Kidney epithelial cell (primary cell): ENCODE results near the gene BCAS3. TPM values are rescaled to one million over a fixed set of nuclear protein-coding genes. Genes with fewer than 3 reads are reported as not detected.

ENCODE experiments used
- DNase-seq: peaks from one replicate; pipeline ENCODE4 v3.0.0-alpha.2; 2010; ENCODE audit warnings: low read depth
- H3K27me3 ChIP-seq: 2 replicates; pipeline ENCODE4 v1.6.0; 2011; ENCODE audit warnings: low read length; ENCODE audit not compliant: control insufficient read depth, insufficient read depth
- H3K36me3 ChIP-seq: 2 replicates; pipeline ENCODE4 v1.5.1; 2011; ENCODE audit warnings: low read length; ENCODE audit not compliant: control insufficient read depth, insufficient read depth
- H3K4me3 ChIP-seq: 2 replicates; pipeline ENCODE4 v1.5.1; 2011; ENCODE audit warnings: low read depth, mild to moderate bottlenecking, control low read depth, low read length
- total RNA-seq: library from RNA; depleted of rRNA; stranded (reverse); fragments of >200 nt; gene quantifications from 2 replicates; pipeline ENCODE4 v1.2.3, GENCODE V29; 2015
- TF ChIP-seq, protein P1 (sequence below): IDR thresholded peaks from 2 replicates; pipeline ENCODE4 v1.5.1; 2011; ENCODE audit warnings: mild to moderate bottlenecking, moderate library complexity, low read length, control low read depth, inconsistent platforms; ENCODE audit not compliant: insufficient read depth, poor library complexity, severe bottlenecking

BCAS3 gene
- total RNA-seq, 1 donor from 2014 or later: 26.7 TPM

DNA sequence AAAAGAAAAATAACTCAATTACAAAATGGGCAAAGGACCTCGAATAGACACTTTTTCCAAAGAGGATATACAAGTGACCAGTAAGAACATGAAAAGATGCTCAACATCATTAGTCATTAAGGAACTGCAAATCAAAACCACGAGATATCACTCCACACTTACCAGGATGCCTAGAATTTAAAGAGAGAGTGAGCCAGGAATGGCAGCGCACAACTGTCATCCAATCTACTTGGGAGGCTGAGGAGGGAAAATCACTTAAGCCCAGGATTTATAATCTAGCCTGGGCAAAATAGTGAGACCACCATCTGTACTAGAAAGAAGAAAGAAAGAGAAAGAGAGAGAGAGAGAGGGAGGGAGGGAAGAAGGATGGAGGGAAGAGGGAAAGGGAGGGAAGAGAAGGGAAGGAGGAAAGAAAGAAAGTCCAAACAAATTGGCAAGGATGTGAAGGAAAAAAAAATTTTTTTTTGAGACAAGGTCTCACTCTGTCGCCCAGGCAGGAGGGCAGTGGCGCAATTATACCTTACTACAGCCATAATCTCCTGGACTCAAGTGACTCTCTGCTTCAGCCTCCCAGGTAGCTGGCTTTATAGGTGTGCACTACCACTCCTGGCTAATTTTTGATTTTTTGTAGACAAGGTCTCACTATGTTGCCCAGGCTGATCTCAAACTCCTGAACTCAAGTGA, 744.6 kb downstream of the BCAS3 start:
- TF ChIP-seq, protein P1, sequence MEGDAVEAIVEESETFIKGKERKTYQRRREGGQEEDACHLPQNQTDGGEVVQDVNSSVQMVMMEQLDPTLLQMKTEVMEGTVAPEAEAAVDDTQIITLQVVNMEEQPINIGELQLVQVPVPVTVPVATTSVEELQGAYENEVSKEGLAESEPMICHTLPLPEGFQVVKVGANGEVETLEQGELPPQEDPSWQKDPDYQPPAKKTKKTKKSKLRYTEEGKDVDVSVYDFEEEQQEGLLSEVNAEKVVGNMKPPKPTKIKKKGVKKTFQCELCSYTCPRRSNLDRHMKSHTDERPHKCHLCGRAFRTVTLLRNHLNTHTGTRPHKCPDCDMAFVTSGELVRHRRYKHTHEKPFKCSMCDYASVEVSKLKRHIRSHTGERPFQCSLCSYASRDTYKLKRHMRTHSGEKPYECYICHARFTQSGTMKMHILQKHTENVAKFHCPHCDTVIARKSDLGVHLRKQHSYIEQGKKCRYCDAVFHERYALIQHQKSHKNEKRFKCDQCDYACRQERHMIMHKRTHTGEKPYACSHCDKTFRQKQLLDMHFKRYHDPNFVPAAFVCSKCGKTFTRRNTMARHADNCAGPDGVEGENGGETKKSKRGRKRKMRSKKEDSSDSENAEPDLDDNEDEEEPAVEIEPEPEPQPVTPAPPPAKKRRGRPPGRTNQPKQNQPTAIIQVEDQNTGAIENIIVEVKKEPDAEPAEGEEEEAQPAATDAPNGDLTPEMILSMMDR: no peak

DNA sequence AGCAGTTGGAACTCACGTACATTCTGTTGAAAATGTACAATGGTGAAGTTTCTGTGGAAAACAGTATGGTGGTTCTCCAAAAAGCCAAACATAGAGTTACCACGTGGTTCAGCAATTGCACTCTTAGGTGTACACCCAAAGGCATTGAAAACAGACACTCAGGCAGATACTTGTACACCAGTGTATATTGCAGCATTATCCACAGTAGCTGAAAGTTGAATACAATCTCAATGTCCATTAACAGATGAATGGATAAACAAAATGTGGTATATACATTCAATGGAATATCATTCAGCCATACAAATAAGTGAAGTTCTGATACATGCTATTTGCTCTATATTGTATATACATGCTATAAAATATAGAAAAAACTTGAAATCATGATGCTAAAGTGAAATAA, 745.2 kb downstream of the BCAS3 start:
- no peak overlapping the region for H3K4me3 ChIP-seq
- peaks cover 21% of the 10 kb centered on the region for H3K27me3 ChIP-seq
- DNase-seq: no peak
- H3K36me3 ChIP-seq: no peaks in the 10 kb centered on the region
- TF ChIP-seq, protein P1: no peak

More for the DNA sequence above, 744.6 kb downstream of the BCAS3 start:
- Histone ChIP-seq H3K27me3 (peaks cover 22% of the 10 kb centered on the region), H3K4me3 (no peak overlapping the region), H3K36me3 (no peaks in the 10 kb centered on the region)
- no peak for DNase-seq

DNA sequence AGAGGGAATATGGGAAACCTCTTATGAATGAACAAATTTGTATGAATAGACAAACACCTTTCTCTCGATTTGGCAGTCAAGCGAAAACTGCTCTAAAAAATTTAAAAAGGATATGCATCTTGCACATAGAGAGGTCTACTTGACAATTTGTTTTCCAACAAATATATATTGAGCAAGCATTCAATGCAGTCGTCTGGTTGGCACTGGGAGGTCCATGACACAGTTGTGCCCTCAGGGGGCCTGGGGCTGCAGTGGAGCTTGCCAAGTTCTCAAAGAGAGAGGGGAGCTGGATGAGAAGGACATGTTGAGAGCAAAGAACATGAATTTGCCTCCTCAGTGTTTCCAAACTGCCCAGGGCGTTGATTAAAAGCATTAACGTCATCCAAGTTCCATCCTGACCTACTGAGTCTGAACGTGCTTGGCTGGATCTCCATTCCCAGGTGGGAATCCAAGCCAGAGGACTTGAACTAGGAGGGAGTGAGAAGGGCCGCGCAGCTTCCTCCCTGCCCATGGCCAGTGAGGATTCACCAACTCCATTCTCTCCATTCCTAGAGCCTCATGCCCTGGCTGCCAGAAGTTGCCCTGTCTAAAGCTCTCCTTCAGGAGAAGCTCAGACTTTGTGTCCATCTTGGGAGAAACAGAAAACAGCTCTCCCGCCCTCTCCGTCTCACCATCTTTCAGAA, 746.5 kb downstream of the BCAS3 start:
- TF ChIP-seq, protein P1: no peak
- no peaks in the 10 kb centered on the region for H3K36me3 ChIP-seq
- no peak for DNase-seq
- no peak overlapping the region for H3K4me3 ChIP-seq
- H3K27me3 ChIP-seq: peaks cover 21% of the 10 kb centered on the region

DNA sequence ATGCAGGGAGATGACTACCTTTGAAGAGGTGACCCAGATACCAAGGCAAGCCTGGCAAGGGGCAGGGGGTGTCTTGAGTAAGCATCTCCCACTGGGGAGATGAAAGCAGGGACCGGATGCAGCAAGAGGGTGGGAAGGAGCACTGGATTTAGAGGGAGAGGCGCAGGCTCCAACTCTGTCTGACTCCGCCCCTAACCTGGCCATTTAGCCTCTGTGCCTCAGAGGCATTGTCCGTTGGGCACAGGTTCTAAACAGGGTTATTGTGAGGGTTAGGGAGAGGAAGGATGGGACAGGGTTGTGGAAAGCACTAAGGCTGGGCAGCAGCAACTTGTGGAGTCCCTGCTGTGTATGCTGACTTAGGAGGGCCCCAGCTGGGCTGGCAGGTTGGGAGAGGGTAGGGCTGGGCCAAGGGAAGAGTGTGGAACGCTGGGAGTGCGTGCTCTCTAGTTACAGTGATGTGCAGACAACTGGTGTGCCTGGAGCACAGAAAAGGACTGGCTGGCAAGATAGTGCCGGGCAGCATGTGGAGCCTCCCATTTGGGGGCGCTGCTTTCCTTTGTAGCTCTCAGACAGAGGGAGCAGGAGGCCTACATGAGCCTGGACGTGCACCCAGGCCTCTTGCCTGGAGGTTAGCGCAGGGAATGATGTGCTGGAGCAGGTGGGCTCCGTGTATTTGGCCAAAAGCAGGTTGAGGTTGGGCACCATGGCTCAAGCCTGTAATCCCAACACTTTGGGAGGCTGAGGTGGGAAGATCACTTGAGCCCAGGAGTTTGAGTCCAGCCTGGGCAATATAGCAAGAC, 748.2 kb downstream of the BCAS3 start:
- TF ChIP-seq, protein P1: no peak
- DNase-seq: no peak
- Histone ChIP-seq H3K4me3 (no peak overlapping the region), H3K27me3 (peaks cover 10% of the 10 kb centered on the region), H3K36me3 (no peaks in the 10 kb centered on the region)

DNA sequence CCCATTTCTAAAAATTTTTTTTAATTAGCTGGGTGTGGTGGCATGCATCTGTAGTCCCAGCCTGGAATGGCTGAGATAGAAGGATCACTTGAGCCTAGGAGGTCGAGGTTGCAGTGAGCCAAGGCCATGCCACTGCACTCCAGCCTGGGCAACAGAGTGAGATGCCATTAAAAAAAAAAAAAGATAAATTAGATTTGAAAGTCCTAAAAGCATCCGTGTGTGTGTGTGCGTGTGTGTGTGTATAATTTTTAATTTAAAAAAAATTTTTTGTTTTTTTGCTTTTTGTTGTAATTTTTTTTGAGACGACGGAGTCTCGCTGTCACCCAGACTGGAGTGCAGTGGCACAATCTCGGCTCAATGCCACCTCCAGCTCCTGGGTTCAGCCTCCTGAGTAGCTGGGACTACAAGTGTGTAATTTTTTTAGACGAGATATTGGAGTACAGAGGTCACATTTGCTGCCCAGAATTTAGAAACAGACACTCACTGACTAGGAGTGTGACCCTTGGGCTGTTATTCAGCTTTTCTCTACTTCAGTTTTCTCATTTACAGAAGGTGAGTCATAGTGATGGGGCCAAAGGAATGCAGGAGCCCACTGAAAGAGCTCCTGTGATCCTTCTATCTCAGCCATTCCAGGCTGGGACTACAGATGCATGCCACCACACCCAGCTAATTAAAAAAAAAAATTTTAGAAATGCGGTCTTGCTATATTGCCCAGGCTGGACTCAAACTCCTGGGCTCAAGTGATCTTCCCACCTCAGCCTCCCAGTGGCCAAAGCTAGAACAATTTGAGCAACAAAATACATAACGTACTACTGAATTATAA, 749.0 kb downstream of the BCAS3 start:
- Histone ChIP-seq H3K36me3 (no peaks in the 10 kb centered on the region), H3K4me3 (no peak overlapping the region), H3K27me3 (peaks cover 4% of the 10 kb centered on the region)
- DNase-seq: no peak
- TF ChIP-seq, protein P1: no peak
